Measurements from ENCODE around the gene SLC8A1. TPM values are rescaled to one million over a fixed set of nuclear protein-coding genes. Genes with fewer than 3 reads are reported as not detected.

The SLC8A1 gene
- polyA plus RNA-seq, 3 donors: 16.9 to 18.2 (median 18.0) TPM

GRCh38 chr2:40090044-40090443 lies 361.8 kb downstream of the SLC8A1 start:
- Histone ChIP-seq H4K20me1 (ENCODE audit: insufficient read depth, low read length) (no peaks in the 10 kb centered on the region), H3K36me3 (replicated peaks in 1 of 2; ENCODE audit: control insufficient read depth in 1 of 2, insufficient read depth in 2 of 2, low read length in 2 of 2) (no peaks in the 10 kb centered on the region), H3K4me2 (replicated peaks; ENCODE audit: extremely low read depth, low read length, poor library complexity, severe bottlenecking) (no peak overlapping the region), H3K4me3 (replicated peaks in 1 of 3; ENCODE audit: low read depth in 2 of 3, low read length in 3 of 3) (no peak overlapping the region), H3K27ac (ENCODE audit: low read depth in 1 of 2, low read length in 2 of 2) (no peak overlapping the region), H3K9ac (ENCODE audit: insufficient read depth, low read length, poor library complexity, severe bottlenecking) (no peak overlapping the region), H3K27me3 (ENCODE audit: control insufficient read depth in 2 of 2, insufficient read depth in 2 of 2, low read length in 2 of 2) (no peaks in the 10 kb centered on the region), H3K79me2 (ENCODE audit: insufficient read depth, low read length) (no peaks in the 10 kb centered on the region), H3K9me3 (replicated peaks in 1 of 2; ENCODE audit: control insufficient read depth in 1 of 2, insufficient read depth in 1 of 2, low read length in 2 of 2) (no peaks in the 10 kb centered on the region), H2AFZ (ENCODE audit: insufficient read depth, low read depth, low read length, poor library complexity, severe bottlenecking) (no peak overlapping the region), H3K4me1 (ENCODE audit: control insufficient read depth in 1 of 2, insufficient read depth in 2 of 2, low read length in 2 of 2) (no peaks in the 10 kb centered on the region)
- H3K36me3 Mint-ChIP-seq: no peaks in the 10 kb centered on the region
- intact Hi-C loops (cut with micrococcal nuclease): no loop called here
- no peak overlapping the region for H3K27ac Mint-ChIP-seq
- no peaks in the 10 kb centered on the region for H3K4me1 Mint-ChIP-seq
- DNase-seq: no peak
- H3K9me3 Mint-ChIP-seq: peaks cover 0 to 5% (median 0%) of the 10 kb centered on the region in 7 donors
- TF ChIP-seq, protein P1, sequence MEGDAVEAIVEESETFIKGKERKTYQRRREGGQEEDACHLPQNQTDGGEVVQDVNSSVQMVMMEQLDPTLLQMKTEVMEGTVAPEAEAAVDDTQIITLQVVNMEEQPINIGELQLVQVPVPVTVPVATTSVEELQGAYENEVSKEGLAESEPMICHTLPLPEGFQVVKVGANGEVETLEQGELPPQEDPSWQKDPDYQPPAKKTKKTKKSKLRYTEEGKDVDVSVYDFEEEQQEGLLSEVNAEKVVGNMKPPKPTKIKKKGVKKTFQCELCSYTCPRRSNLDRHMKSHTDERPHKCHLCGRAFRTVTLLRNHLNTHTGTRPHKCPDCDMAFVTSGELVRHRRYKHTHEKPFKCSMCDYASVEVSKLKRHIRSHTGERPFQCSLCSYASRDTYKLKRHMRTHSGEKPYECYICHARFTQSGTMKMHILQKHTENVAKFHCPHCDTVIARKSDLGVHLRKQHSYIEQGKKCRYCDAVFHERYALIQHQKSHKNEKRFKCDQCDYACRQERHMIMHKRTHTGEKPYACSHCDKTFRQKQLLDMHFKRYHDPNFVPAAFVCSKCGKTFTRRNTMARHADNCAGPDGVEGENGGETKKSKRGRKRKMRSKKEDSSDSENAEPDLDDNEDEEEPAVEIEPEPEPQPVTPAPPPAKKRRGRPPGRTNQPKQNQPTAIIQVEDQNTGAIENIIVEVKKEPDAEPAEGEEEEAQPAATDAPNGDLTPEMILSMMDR (IDR thresholded peaks at IDR 0.05): no peak
- no peak overlapping the region for H3K4me3 Mint-ChIP-seq
- WGBS (ENCODE audit: insufficient coverage): no CpG with 5 or more reads among the region's 3 CpGs
- H3K27me3 Mint-ChIP-seq (ENCODE audit: low read depth in 3 of 3): peaks cover 0 to 2% (median 0%) of the 10 kb centered on the region in 3 donors

DNA sequence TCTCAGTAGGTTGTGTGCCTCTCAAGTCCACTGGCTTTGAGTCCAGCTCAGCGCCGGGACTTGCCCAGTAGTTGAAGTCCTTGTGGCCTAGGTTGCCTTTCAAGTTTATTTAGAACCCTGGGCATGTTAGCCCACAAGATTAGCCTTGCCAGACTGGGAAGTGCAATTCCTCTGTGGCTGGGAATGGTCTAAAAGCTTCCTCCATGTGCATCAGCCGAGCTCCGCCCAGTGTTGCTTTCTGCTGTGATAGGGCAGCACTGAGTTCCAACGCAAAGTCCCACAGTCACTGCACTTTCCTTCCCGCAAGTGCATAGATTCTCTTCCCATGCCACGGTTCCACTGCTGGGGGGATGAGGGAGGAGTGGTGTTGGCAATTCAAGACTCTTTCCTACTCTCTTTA lies 364.0 kb downstream of the SLC8A1 start:
- Histone ChIP-seq H2AFZ (ENCODE audit: insufficient read depth, low read depth, low read length, poor library complexity, severe bottlenecking) (no peak overlapping the region), H3K4me2 (replicated peaks; ENCODE audit: extremely low read depth, low read length, poor library complexity, severe bottlenecking) (no peak overlapping the region), H3K27ac (ENCODE audit: low read depth in 1 of 2, low read length in 2 of 2) (no peak overlapping the region), H3K79me2 (ENCODE audit: insufficient read depth, low read length) (no peaks in the 10 kb centered on the region), H3K27me3 (ENCODE audit: control insufficient read depth in 2 of 2, insufficient read depth in 2 of 2, low read length in 2 of 2) (no peaks in the 10 kb centered on the region), H4K20me1 (ENCODE audit: insufficient read depth, low read length) (no peaks in the 10 kb centered on the region), H3K9ac (ENCODE audit: insufficient read depth, low read length, poor library complexity, severe bottlenecking) (no peak overlapping the region), H3K4me3 (replicated peaks in 1 of 3; ENCODE audit: low read depth in 2 of 3, low read length in 3 of 3) (no peak overlapping the region), H3K36me3 (replicated peaks in 1 of 2; ENCODE audit: control insufficient read depth in 1 of 2, insufficient read depth in 2 of 2, low read length in 2 of 2) (no peaks in the 10 kb centered on the region), H3K9me3 (replicated peaks in 1 of 2; ENCODE audit: control insufficient read depth in 1 of 2, insufficient read depth in 1 of 2, low read length in 2 of 2) (no peaks in the 10 kb centered on the region), H3K4me1 (ENCODE audit: control insufficient read depth in 1 of 2, insufficient read depth in 2 of 2, low read length in 2 of 2) (no peaks in the 10 kb centered on the region)
- no peak overlapping the region for H3K4me3 Mint-ChIP-seq
- intact Hi-C loops (cut with micrococcal nuclease): no loop called here
- H3K4me1 Mint-ChIP-seq: no peaks in the 10 kb centered on the region
- H3K27me3 Mint-ChIP-seq (ENCODE audit: low read depth in 3 of 3): peaks cover 0 to 2% (median 0%) of the 10 kb centered on the region in 3 donors
- 98% methylated on average over 4 of the region's 7 CpGs for WGBS (ENCODE audit: insufficient coverage)
- TF ChIP-seq, protein P1 (IDR thresholded peaks at IDR 0.05): no peak
- H3K27ac Mint-ChIP-seq: no peak overlapping the region
- peaks cover 0 to 5% (median 2%) of the 10 kb centered on the region in 7 donors for H3K9me3 Mint-ChIP-seq
- no peak for DNase-seq
- no peaks in the 10 kb centered on the region for H3K36me3 Mint-ChIP-seq

Data from CD14-positive monocyte (primary cell).